Cerebellar cortex (tissue), 1 donor: ENCODE measurements around the gene PDE8B.

Experiments
- DNase-seq: peaks from one replicate; pipeline ENCODE4 v3.0.0-alpha.2; 2015; ENCODE audit warnings: low spot score

Gene PDE8B, protein sequence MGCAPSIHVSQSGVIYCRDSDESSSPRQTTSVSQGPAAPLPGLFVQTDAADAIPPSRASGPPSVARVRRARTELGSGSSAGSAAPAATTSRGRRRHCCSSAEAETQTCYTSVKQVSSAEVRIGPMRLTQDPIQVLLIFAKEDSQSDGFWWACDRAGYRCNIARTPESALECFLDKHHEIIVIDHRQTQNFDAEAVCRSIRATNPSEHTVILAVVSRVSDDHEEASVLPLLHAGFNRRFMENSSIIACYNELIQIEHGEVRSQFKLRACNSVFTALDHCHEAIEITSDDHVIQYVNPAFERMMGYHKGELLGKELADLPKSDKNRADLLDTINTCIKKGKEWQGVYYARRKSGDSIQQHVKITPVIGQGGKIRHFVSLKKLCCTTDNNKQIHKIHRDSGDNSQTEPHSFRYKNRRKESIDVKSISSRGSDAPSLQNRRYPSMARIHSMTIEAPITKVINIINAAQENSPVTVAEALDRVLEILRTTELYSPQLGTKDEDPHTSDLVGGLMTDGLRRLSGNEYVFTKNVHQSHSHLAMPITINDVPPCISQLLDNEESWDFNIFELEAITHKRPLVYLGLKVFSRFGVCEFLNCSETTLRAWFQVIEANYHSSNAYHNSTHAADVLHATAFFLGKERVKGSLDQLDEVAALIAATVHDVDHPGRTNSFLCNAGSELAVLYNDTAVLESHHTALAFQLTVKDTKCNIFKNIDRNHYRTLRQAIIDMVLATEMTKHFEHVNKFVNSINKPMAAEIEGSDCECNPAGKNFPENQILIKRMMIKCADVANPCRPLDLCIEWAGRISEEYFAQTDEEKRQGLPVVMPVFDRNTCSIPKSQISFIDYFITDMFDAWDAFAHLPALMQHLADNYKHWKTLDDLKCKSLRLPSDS

DNA sequence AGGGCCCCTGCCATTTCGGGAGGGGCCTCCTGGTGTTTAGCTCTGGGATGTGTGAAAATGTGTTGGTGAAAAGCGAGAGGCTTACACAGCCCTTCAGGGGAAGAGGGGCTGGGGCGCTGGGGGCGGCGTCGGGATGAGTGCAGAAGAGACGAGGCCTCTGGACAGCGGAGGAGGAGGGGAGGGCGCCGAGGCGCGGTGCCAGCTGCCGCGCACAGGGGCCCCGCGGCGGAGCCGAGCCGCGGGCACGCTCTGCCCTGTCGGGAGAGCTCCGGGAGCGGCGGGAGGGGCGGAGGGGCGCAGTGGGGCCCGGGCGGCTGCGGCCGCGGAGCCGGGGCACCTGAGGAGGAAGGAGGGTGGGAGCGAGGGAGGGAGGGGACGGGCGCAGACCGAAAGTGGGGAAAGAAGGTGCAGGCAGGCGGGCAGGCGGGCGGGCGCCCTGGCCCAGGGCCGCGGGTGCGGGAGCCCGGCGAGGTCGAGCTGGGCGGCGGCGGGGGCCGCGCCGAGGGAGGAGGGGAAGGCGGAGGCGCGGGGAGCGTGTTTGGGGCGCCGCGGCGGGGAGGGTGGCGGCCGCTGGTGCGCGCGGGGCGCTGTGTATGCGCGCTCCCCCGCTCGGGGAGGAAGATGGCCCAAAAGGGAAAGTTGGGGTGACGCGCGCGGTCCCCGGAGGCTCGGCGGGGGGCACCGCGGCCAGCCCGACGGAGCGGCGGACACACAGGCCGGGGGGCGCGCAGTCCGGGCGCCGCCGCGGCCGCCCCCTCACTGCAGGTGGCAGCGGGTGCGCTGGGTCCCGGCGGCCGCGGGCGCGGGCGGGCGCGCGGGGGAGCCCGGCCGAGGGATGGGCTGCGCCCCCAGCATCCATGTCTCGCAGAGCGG is at the start of gene PDE8B:
Gene PDE8B, plus strand, starts transcription at position 590 of the 873 bp plus-strand sequence. Its CDS starts 246 bp downstream, at position 836.
- DNase-seq = no peak

DNA sequence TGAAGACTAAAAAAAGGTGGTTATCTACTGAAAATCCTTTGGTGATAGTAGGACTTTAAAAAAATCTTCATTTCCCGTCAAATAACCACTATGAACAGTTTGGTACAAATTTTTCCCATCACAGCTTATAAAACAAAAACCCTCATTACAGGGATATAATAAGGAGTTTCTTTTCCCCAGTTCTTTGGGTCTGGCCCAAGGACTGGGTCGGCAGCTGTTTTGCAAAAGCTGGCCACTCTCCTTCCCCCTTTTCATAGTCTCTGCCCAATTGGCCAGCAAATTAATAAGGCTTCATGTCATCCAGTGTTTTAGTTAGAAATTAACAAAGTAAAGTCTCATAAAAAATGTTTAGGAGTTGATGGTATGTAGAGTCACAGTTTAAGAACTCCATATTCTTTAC is 47.0 kb upstream of the PDE8B start:
- DNase-seq = no peak

DNA sequence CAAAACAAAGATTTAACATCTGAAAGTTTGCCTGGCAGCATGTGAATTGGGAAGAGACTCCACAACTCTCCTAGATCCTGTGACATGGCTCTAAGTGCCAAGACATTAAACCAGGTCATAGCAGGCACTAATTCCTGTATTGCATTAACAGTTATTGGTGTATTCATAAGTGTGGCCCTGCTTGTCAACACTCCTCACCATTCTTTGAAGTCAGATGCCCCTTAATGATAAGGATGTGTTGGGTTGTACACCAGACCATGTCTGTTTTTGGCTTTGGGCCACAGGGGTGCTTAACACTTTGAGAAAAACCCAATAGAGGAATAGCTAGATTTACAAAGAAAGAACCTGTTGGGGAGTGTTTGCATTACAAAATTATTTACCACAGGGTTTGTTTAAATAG is 43.4 kb upstream of the PDE8B start:
- DNase-seq = no peak

DNA sequence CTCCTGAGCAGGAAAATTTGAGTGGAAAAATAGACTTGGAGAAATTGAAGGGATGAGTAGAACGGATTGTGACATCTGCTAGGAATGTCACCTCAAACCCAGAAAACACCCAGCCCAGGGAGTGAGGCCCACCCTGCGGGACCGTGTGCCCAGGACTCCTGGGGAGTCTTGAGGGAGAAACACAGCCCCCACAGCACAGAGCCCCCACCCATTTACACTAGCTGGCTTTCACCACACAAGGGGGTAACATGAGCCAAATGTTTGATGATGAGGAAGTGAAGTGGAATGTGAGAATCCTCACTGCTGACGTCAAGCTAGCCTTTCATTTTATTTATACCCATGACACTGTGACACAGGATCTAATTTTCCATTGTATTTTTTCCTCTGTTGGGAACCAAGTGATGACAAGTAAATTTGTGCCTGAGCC is 42.8 kb upstream of the PDE8B start:
- no peak for DNase-seq

DNA sequence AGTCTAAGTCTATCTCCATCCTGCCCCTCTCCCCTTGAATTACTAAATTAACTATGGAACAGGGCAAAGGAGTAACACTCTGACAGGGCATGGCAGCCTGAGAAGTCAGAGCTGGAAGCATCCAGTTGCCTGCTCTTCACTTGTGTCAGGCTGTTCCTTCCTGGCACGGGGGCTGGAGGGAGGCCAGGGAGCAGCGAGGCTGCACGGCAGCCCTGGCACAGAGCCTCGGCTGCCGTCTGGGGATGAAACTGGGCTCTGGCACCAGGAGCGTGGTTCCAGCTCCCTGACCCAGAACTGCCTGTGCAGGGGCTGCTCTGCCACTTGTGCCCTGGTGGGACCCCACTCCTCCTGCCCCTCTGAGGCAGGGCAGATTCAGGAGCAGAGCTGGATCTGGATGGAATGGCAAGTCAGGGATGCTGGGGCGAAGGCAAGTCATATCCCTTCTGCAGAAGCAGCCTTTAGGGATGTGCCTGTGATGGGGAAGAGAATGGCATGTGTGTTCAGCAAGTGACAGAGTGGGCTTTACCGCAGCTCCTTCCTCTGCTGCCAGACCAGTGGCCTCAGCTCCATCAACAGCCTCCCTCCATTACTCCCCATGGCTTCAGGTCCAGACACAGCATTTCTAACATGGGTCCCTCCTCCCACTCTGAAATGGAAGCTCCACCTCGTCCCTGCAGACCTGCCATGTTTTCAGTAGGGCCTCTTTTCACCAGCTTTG is 42.2 kb upstream of the PDE8B start:
- peak; percentile 84 for DNase-seq

DNA sequence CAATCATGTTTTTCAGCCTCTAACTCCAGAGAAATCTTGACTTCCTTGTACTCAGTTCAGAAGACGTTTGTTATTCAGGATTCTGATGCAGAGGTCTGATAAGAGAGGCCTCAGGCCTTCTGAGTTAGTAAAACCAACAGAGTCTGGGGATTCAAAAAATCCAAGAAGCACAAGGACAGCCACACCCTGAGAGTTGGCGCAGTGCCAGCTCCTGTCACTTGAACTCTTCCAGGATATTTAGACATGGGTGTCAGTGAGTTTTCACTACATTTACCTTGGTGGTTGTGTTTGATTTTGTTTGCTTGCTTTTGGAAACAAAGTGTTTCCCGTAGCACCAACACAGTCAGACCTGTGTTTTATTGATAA is 41.6 kb upstream of the PDE8B start:
- peak; percentile 18 for DNase-seq

DNA sequence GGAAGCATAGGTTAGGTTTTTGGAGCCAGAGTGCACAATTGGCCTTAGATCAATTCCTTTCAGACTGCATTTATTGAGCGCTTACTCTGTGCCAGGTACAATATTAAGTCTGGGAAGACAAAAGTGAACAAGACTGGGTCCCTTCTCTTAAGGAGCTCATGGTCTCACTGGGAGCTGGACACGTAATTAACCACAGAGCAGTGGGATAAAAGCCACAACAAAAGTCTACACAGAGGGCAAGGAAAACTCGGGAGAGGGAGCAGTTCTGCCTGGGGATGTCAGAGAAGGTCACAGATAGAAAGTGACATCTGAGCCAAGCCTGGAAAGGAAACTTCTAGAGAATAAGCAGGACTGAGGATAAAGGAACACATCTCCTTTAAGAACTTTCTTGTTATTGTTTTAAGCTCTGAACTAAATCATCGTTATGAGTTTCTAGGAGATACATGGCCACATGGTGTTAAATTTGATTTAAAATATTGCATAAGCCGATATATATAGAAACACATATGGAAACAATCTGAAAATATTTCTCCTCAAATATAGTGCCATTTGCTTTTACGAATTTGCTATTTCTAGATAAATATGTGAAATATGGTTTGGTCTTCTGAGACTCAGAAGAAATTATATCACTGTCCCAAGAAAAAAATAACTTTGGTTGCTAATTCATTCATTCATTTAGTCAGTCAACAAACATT is 40.1 kb upstream of the PDE8B start:
- no peak for DNase-seq

DNA sequence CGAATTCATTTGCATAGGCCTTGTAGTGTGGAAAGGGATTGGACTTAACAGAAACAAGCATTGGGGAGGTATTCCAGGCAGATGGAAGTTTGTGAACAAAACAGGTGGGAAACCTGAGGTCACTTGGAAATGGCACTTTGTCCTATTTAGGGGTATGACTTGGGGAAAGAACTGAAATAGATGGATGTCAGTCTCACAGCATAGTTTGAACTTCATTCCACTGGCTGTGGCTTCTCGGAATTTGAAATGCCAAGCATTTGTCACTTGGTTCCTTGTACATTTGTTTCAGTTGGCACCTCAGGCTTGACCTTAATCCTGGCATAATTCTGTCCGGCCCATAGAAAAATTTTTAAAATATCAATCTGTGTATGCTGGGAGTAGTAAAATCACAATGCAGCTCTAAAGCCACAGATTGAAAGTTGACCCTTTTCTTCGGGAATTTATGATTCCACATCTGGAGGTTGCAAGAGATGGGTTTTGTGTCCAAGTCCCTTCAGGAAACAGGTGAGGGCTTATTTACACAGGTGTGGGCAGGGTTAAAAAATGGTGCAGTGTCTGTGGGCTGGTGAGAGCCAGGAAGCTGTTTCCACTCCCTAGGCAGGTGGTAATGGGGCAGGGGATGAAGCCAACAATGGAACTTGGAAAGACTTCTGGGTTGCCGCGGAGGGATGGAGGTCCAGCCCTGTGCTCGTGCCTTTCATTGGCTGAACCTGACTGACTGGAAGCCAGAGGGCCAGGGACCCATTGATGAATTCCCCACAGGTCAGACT is 39.2 kb upstream of the PDE8B start:
- DNase-seq = no peak

DNA sequence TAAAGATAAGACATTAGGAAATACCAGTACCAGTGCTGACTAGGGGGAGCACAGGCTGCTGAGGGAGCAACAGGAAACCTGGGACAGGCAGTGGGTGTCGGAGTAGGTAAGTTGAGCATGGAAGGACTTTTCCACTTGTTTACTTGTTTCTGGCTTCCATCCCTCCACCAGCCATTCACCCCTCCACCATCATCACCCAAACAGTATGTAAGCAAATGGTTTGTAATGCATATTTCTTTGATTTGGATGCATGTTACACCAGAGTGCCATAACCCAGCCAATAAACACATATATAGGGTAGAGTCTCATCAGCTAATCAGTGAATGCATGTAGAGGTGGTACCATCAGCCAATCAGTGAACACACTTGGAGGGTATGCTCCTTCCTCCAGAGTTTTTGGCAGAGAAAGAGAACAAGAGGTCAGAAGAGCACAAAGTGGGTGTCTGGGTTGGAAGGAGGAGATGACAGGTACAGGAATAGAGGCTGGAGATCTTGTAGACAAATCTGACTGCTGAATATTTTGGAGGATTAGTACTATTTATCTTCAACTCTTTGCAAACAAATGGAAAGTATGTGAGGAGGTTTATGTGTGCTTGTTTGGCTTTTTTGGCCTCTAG is 37.7 kb upstream of the PDE8B start:
- no peak for DNase-seq

DNA sequence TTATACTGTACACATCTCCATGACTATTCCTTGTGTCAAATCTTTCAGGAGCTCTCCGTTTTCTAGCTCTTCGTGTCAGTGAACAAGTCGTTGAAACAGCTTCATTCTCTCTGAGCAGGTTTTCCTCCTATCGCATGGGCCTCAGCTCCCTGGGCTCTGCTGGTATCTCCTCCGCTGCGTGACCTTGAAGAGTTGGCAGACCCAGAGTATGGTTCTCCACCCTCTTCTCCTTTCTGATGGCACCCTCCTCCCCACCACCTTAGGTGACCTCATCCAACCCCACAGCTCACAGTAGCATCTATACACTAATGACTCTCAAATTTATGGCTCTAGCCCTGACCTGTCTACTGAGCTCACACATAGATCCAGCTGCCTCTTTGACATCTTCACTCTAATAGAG is 36.0 kb upstream of the PDE8B start:
- DNase-seq = no peak

DNA sequence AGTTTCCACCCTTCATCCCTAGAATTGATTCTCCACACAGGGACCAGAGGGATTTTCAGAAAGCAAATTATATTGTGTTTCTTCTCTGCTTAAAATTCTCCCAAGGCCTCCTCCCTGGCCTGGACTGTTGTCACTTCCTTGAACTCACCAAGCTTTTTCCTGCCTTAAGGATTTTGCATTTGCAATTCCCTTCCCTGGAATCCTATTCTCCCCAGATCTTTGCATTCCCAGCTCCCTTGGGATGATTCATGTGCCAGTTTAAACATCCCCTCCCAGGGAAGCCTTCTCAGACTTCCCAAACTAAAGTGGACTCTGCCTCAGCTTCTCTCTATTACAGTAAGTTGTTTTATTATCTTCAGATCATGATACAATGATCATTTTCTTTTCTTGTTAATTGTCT is 35.2 kb upstream of the PDE8B start:
- DNase-seq = no peak

DNA sequence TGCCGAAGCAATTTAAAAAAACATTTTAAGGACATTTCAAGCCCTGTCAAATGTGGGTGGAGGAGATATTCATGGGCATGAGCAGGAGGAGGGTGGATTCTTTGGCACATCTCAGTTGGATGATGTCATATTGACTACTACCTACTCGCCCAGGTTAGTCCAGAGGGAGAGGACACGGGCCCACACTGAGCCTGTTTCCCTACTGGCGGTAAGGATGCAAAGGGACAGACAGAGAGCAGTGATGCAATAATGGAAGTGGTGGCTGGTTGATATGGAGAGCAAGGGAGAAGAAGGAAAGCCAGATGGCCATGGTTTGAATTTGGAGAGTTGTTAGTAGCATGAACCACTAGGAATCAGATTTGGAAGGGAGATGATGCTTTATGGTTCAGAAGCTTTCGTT is 34.1 kb upstream of the PDE8B start:
- DNase-seq = no peak

DNA sequence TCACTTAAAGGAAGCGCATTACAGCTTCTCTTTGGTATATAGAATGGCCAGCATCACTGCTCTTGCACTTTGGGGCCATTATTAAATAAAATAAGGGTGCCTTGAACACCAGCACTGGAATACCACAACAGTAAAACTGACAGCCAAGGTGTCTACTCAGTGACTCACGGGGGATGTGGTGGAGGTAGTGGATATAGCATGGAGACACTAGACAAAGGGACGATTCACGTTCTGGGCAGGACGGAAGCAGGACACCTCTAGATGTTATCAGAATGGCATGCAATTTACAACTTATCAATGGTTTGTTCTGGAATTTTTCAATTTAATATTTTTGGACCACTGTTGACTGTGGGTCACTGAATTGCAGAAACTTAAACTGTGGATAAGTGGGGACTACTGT is 32.9 kb upstream of the PDE8B start:
- DNase-seq = no peak

DNA sequence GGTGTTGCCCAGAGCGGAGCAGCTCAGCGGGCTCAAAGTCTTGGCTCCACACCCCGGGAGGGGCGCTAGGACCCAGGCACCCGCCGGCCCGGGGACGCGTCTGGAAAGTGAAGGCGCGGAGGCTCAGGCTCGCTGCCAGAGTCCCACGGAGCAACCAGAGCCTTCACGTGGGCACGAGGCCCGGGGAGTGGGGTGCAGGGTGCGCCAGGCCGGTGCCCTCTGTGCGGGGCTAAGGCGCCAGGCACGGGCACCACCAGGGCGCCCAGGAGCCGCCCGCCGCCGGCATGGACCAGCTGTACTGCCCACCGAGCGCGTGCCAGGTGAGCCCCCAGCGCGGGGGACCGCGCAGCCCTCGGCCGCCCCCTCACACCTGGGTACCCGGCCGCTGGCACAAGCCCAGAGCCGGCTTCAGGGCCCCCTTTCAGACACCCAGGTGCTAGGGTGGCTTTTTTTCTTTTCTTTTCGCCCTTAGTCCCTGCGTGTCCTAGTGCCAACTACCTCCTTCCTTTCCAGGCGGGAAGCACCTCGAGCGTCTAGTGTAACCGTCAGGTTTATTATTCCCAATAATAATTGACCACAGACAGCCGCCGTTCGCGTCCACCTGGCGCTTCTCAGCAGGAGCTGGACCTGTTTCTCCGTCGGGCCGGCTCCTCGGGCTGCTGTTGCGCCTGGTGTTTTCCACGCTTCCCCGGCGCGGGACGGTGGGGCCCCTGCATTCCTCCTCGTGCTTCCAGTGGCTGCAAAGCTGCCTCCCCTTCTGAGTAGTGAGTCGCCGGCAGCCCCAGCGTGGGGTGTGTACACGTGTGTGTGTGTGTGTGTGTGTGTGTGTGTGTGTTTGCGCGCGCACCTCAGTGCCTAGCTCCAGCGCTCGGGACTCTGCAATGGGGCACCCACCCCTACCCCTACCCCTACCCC is 30.1 kb upstream of the PDE8B start:
- no peak for DNase-seq

DNA sequence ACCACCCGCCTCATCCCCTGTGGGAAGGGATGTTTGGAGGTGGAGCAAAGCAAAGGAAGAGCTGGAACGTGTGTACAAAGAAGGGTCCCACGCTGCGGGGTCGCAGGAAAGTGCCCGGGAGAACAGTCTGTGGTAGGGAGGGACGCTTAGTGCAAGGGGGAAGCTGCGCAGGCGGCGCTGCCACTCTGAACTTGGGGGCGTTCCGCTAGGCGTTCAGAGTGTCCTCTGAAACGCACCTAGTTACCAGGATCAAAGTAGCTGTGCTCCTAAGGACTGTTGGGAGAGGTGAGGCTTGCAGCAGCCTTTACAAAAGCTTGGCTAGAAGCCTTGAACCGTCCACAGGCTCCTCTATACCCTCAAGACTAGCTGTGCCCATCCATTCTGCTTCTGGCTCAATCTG is 29.3 kb upstream of the PDE8B start:
- DNase-seq = no peak

DNA sequence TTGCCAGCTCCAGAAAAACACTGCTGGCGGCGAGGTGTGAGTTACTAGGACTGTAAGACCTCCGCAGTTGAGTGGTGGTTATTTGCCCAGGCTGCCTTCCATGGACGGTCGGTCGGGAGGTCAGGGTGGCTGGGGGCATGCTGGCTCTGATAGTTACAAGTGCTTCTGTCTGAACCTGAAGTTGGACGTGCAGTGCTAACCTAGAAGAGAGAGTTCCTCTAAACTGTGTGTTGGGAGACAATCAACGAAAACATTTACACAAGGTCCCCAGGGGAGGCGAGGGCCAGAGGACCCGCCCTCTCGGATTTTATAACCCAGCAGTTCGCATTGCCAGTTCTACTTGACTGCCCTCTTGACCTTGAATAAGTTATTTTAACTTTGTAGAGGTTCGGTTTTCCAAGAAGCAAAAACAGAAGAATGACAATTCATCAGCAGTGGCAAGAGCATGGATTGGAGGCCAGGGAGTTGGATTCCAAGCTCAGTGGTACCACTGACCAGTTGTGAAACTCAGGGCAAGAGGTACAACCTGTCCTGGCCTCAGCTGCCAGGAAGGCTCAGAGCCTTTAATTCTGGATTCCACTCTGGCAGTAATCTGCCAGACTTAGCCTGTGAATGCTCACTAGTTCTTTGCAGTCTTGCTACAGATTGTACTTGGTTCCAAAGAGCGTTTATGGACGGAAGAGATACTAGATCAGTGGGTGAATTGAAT is 28.7 kb upstream of the PDE8B start:
- DNase-seq = no peak

DNA sequence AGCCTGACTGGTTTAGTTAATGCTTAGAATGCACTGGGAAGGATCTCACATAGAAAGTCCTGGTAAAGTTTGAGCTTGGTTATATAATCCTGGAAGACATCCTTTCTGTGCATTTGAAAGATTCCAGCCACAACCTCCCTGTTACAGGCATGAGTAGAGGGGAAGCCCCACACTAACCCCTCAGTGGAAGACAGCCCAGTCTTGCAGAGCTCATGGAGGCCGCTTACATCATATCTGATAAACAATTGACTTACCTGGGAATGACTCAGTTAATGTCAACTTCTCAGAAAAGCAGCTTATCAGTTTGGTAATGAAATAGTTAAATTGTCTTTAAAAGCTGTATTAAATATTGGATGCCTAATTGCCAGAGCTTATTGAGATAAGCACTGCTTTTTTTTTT is 28.1 kb upstream of the PDE8B start:
- DNase-seq = no peak
